Mesodermal cell (in vitro differentiated cells): ENCODE results near the gene KRT2.

Experiments used
- H3K27ac ChIP-seq: 2 replicates; pipeline ENCODE4 v1.7.0; 2013; ENCODE audit warnings: mild to moderate bottlenecking, low read depth, low read length, moderate library complexity; ENCODE audit not compliant: severe bottlenecking
- H3K36me3 ChIP-seq: 2 replicates; pipeline ENCODE4 v1.7.1; 2013; ENCODE audit warnings: mild to moderate bottlenecking, low read length, moderate library complexity; ENCODE audit not compliant: control insufficient read depth, insufficient read depth
- H3K4me1 ChIP-seq: one replicate; pipeline ENCODE4 v1.7.1; 2013; ENCODE audit warnings: mild to moderate bottlenecking, low read length; ENCODE audit not compliant: insufficient read depth, control insufficient read depth, poor library complexity, severe bottlenecking
- H3K4me3 ChIP-seq: 2 replicates; pipeline ENCODE4 v1.7.0; 2013; ENCODE audit warnings: low read length, control low read depth, mild to moderate bottlenecking; ENCODE audit not compliant: insufficient read depth, poor library complexity, severe bottlenecking; ENCODE audit errors: extremely low read depth
- H3K9me3 ChIP-seq: 2 replicates; pipeline ENCODE4 v1.7.1; 2013; ENCODE audit warnings: mild to moderate bottlenecking, low read length, moderate library complexity; ENCODE audit not compliant: control insufficient read depth
- WGBS, 2 experiments: methylation state at CpG; one replicate each; pipeline ENCODE4 v1.1.5; 2013; ENCODE audit warnings: missing lambda C conversion rate in 2 of 2; ENCODE audit not compliant: insufficient coverage in 2 of 2; 5-methylcytosine and 5-hydroxymethylcytosine counted together

KRT2 gene

DNA sequence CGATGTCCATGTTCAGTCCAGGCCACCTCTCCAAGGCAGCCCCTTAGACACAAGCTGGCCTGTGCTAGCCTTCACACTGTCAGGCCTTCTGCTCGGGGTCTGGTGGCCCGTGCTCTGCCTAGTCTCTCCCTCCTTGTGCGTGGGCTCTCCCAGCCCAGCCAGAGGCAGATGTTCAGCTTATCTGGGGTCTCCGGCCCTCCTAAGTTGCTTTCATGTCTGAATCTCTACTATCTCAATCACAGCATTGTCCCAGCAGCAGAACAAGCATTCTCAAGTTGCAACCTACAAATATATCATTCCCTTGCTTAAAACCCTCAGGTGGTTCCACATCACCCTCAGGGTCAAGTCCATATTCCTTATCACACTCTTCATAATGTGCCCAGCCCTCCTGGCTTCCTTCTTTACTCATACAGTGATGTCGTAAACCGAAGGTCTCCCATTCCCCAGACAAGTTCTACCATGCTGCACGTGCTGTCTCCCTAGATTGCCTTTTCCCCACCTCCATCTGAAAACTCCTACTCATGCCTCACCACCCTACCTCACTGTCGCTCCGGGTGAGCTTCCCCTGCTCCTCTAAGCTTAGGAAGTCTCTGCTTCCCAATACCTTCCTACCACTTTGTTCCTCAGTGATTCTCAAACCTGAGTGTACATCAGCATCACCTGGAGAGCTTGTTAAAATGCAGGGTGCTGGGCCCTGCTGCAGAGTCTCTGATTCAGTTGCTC is 35.2 kb downstream of the KRT2 start:
- H3K4me1 ChIP-seq: peaks cover 5% of the 10 kb centered on the region
- no peak overlapping the region for H3K4me3 ChIP-seq
- H3K9me3 ChIP-seq: no peaks in the 10 kb centered on the region
- H3K36me3 ChIP-seq: no peaks in the 10 kb centered on the region
- H3K27ac ChIP-seq: no peak overlapping the region
- 89% methylated on average over 10 of the region's 10 CpGs for WGBS, 2 experiments

DNA sequence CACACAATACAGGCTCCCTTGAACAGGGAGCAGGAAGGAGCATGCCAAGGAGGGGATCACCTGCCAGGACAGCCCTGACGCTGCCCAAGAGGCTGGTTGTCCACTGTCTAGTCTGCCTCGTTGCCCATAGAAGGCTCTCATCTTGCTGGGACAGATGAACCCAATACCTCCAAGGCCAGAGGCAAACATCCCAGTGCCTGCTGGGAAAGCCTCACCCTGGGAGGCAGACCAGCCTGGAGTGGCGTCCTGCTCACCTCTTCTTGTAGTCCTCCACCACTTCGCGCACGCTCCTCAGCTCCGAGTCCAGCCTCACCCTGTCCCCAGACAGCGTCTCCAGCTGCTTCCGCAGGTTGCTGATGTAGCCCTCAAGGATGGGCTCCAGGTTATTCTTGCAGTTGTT is 36.1 kb downstream of the KRT2 start:
- H3K36me3 ChIP-seq: no peaks in the 10 kb centered on the region
- WGBS, 2 experiments: 86 to 96% methylated on average over 8 to 9 of the region's 9 CpGs
- H3K9me3 ChIP-seq: no peaks in the 10 kb centered on the region
- no peak overlapping the region for H3K27ac ChIP-seq
- peaks cover 5% of the 10 kb centered on the region for H3K4me1 ChIP-seq
- H3K4me3 ChIP-seq: no peak overlapping the region

GRCh38 chr12:52615208-52615868 is 36.7 kb downstream of the KRT2 start:
- H3K4me3 ChIP-seq: no peak overlapping the region
- no CpG with 5 or more reads among the region's 6 CpGs for WGBS, 2 experiments
- H3K9me3 ChIP-seq: no peaks in the 10 kb centered on the region
- H3K27ac ChIP-seq: no peak overlapping the region
- peaks cover 5% of the 10 kb centered on the region for H3K4me1 ChIP-seq
- no peaks in the 10 kb centered on the region for H3K36me3 ChIP-seq

DNA sequence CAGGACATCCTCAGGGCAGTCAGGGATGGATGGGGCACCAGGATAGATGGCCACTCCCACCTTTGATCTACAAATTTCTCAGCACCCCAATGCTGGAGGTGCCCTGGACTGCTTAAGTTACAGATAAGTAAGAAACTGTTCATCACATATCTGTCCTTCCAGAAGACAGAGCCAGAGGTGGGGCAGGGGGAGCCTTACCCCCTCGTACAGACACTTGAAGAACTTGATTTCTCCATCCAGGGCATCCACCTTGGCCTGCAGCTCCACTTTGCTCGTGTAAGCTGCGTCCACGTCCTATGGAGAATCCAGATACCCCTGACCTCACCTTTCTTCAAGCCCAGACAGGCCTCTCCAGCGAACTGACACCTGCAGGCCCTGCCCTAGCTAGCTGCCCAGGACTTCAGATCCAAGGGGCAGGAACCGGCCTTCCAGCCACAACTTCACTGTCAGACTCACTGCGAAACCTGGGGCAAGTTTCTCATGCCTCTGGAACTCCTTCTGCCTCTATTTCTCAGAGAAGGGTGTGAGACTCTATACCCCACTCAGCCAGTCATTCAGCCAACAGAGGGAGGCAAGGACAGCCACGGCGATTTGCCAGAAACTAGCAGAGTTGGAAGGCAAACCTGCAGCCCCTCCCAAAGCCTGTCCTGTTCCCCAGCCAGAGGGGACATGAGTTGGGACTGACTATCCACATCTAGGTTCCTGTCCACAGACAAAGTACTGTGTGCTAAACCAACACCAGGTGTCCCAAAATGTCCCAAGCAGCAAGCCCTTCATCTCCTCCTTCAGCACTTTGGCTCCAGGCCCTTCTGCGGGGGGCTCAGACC is 37.4 kb downstream of the KRT2 start:
- Histone ChIP-seq H3K36me3 (no peaks in the 10 kb centered on the region), H3K4me3 (no peak overlapping the region), H3K27ac (no peak overlapping the region), H3K4me1 (peaks cover 5% of the 10 kb centered on the region), H3K9me3 (no peaks in the 10 kb centered on the region)
- WGBS, 2 experiments: 90 to 93% methylated on average over 7 to 10 of the region's 10 CpGs

DNA sequence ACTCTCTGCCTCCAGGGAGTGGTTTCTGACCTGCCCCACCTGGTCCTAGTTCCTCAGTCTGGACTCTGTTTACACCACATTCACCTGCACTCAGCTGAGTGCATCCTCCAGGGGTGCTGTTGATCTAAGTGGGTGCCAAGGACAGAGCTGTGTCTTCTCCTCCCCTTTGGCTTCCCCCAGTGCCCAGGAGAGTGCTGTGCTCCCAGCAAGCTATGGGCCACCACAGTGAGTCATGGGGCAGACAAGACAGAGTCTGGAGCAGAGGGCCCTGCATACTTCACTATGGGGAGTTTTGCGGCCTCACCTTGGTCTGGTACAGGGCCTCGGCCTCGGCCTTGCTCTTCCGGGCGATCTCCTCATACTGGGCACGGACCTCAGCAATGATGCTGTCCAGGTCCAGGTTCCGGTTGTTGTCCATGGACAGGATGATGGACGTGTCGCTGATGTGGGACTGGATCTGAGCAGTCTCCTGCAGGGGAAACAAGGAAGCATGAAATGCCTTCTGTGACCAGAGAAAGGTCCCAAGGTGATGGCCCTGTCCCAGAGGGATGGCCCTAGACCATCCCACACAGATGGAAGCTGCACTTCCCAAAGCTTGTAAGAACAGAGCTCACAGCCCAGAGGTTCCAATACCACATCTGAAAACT is 38.5 kb downstream of the KRT2 start:
- Histone ChIP-seq H3K27ac (no peak overlapping the region), H3K36me3 (no peaks in the 10 kb centered on the region), H3K4me3 (no peak overlapping the region), H3K9me3 (no peaks in the 10 kb centered on the region), H3K4me1 (peaks cover 5% of the 10 kb centered on the region)
- 94 to 97% methylated on average over 9 of the region's 9 CpGs for WGBS, 2 experiments

GRCh38 chr12:52612431-52613383 is 39.3 kb downstream of the KRT2 start:
- H3K4me1 ChIP-seq: peaks cover 5% of the 10 kb centered on the region
- H3K4me3 ChIP-seq: no peak overlapping the region
- 78 to 83% methylated on average over 3 to 4 of the region's 5 CpGs for WGBS, 2 experiments

GRCh38 chr12:52611080-52611468 is 40.9 kb downstream of the KRT2 start:
- Histone ChIP-seq H3K9me3 (no peaks in the 10 kb centered on the region), H3K4me1 (peaks cover 5% of the 10 kb centered on the region), H3K27ac (no peak overlapping the region), H3K36me3 (no peaks in the 10 kb centered on the region), H3K4me3 (no peak overlapping the region)
- 88 to 96% methylated on average over 3 to 4 of the region's 6 CpGs for WGBS, 2 experiments

More at GRCh38 chr12:52612431-52613383, 39.3 kb downstream of the KRT2 start:
- H3K9me3 ChIP-seq: no peaks in the 10 kb centered on the region
- no peak overlapping the region for H3K27ac ChIP-seq
- H3K36me3 ChIP-seq: no peaks in the 10 kb centered on the region

- Histone ChIP-seq H3K9me3 (no peaks in the 10 kb centered on the region), H3K4me3 (no peak overlapping the region), H3K27ac (no peak overlapping the region), H3K4me1 (peaks cover 5% of the 10 kb centered on the region), H3K36me3 (no peaks in the 10 kb centered on the region)
- 85 to 92% methylated on average over 7 to 8 of the region's 8 CpGs for WGBS, 2 experiments
Measured at GRCh38 chr12:52608826-52609630, 43.0 kb downstream of the KRT2 start.

GRCh38 chr12:52608161-52608560 is 43.9 kb downstream of the KRT2 start:
- WGBS, 2 experiments: 58 to 81% methylated on average over 2 to 5 of the region's 6 CpGs
- H3K4me3 ChIP-seq: no peak overlapping the region
- no peak overlapping the region for H3K27ac ChIP-seq

More at GRCh38 chr12:52608161-52608560, 43.9 kb downstream of the KRT2 start:
- H3K36me3 ChIP-seq: no peaks in the 10 kb centered on the region
- no peaks in the 10 kb centered on the region for H3K9me3 ChIP-seq
- H3K4me1 ChIP-seq: peaks cover 5% of the 10 kb centered on the region
